Vein endothelial cell (primary cell): ENCODE measurements around the gene APOE. TPM values are rescaled to one million over a fixed set of nuclear protein-coding genes. Genes with fewer than 3 reads are reported as not detected.

Experiments
- total RNA-seq: library from RNA; depleted of rRNA; stranded (reverse); fragments of >200 nt; gene quantifications from 2 replicates; pipeline ENCODE4 v1.2.3, GENCODE V29; 2012

The APOE gene
- 0.67 and 0.98 TPM in 2 replicates for total RNA-seq

GRCh38 chr19:44905437-44906160, at the start of gene APOE:
Gene APOE, plus strand, starts transcription at chr19:44905796. Its CDS starts 829 bp downstream, at chr19:44906625.

DNA sequence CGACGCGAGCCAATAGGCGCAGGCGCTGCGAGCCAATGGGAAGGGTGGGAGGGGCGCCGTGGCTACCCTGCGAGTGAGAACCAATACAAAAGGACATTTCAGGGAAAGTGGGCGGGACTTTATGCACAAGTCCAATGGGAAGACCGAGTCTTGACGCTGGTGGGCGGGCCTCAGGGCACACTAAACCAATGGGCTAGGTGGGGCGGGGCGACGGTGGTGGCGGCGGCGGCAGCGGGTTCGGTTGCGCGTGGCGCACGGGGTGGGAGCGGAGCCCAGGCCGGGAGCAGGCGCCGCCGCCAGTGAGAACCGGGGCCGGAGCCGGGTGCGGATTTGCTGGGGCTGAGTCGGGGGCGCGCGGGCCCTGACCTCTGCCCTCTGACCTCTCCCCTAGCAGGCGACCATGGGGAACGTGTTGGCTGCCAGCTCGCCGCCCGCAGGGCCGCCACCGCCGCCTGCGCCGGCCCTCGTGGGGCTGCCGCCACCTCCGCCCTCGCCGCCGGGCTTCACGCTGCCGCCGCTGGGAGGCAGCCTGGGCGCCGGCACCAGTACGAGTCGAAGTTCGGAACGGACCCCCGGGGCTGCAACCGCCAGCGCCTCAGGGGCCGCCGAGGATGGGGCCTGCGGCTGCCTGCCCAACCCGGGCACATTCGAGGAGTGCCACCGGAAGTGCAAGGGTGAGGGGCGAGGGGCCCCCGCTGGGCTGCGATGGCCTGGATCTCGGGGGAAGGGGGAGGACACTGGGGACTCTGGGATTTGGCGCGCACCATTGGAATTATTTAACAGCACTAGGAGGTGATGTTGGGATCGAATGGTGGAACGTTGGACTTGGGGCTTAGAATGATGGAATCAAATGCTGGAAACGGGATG, 14.3 kb upstream of the APOE start, which contains the start of gene TOMM40:
Gene TOMM40, plus strand, starts transcription at position 239 of the 867 bp plus-strand sequence. Its CDS starts 162 bp downstream, at position 401.

DNA sequence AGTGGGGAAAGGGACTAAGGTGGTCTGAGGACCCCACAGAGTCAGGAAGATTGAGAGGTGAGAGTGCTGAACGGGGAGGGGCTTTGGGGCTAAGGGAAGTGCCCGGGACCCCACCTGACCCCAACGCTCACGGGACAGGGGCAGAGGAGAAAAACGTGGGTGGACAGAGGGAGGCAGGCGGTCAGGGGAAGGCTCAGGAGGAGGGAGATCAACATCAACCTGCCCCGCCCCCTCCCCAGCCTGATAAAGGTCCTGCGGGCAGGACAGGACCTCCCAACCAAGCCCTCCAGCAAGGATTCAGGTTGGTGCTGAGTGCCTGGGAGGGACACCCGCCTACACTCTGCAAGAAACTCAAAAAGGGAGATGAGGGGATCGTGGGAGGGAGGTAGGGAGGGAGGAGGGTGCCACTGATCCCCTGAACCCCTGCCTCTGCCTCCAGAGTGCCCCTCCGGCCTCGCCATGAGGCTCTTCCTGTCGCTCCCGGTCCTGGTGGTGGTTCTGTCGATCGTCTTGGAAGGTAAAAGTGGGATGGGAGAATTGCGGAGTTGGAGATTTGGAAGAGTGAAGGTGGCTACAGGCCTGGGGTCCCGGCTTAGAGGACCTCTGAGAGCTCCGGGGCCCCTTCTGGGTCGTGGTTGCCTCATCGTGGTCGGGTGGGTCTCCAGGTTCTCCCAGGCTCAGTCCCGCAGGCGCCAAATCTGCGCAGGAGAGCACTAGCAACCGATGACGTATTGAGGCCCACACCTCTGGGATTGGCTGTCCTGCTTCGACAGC, 9.0 kb downstream of the APOE start, which contains the start of gene APOC1:
Gene APOC1, plus strand, starts transcription at position 176 of the 774 bp plus-strand sequence. Its CDS starts 284 bp downstream, at position 460.

GRCh38 chr19:44942067-44942571, 36.5 kb downstream of the APOE start, which contains the start of gene APOC4:
Gene APOC4, plus strand, starts transcription at chr19:44942237. Its CDS starts 41 bp downstream, at chr19:44942278.

DNA sequence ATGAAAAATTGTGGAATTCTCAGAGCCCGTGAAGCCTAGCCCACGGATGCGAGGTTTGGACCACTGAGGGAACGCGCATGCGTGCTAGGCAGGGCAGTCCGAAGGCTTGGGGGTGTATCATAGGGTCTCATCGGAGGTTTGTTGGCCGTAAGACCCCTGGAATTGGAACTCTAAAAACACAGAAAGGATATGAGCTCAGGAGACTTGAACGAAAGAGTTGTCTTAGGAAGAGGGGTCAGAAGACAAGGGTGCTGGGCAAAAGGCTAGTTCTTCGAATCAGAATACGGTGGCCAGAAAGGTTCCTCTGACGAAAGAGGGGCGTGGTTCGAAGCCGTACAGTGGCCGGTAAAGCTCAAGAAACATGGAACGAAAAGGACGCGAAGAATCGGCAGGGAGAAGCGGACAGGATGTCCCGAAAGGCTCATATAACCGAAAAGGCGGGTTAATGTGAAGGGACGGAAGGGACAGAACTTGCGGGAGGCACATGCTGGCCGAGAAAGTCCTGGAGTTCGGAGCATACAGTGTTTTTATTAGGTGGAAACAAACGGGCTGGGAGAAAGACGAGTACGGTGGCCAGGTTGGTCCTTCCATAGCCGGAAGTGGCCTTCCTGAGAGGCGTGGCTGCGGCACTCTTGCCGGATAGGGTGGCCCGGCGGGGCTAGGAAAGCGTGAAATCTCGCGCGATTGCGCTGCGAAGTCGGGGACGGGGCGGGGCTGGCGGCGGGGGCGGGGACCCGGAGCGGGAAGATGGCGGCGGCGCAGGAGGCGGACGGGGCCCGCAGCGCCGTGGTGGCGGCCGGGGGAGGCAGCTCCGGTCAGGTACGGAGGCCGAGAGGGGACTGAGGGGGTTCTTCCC, 49.3 kb downstream of the APOE start, which contains the start of gene CLPTM1:
Gene CLPTM1, plus strand, starts transcription at position 732 of the 856 bp plus-strand sequence. Its CDS starts 16 bp downstream, at position 748.

Other genes starting within 250 kb of the APOE start
- gene CEACAM19, start 234.3 kb upstream of the APOE start, total RNA-seq, result 3.3 and 4.6 TPM in 2 replicates
- under 0.01 TPM in 1 of 2 replicates, not detected in the other for gene CEACAM16, start 206.6 kb upstream of the APOE start, total RNA-seq
- 4.8 and 5.6 TPM in 2 replicates for gene BCL3, start 157.1 kb upstream of the APOE start, total RNA-seq
- not detected in 2 replicates for gene CBLC, start 127.9 kb upstream of the APOE start, total RNA-seq
- gene BCAM, start 96.7 kb upstream of the APOE start, total RNA-seq, result 29.4 and 41.2 TPM in 2 replicates
- gene NECTIN2, start 59.5 kb upstream of the APOE start, total RNA-seq, result 141 and 176 TPM in 2 replicates
- 88.1 and 88.8 TPM in 2 replicates for gene TOMM40, start 14.5 kb upstream of the APOE start, total RNA-seq
- 0.33 and 0.86 TPM in 2 replicates for gene APOC1, start 8.8 kb downstream of the APOE start, total RNA-seq
- gene APOC4, start 36.4 kb downstream of the APOE start, total RNA-seq, result not detected in 2 replicates
- not detected in 2 replicates for gene APOC2, start 40.3 kb downstream of the APOE start, total RNA-seq
- 51.3 and 58.8 TPM in 2 replicates for gene CLPTM1, start 49.6 kb downstream of the APOE start, total RNA-seq
- 12.4 and 14.7 TPM in 2 replicates for gene RELB, start 95.7 kb downstream of the APOE start, total RNA-seq
- 19.6 and 31.4 TPM in 2 replicates for gene CLASRP, start 133.2 kb downstream of the APOE start, total RNA-seq
- 0.33 and 0.48 TPM in 2 replicates for gene ZNF296, start 170.7 kb downstream of the APOE start, total RNA-seq
- gene GEMIN7, start 173.5 kb downstream of the APOE start, total RNA-seq, result 21.6 and 27.9 TPM in 2 replicates
- 37.4 and 50.3 TPM in 2 replicates for gene PPP1R37, start 187.4 kb downstream of the APOE start, total RNA-seq